Activated naive CD8-positive, alpha-beta T cell treated with anti-CD3 and anti-CD28 coated beads for 36 hours (primary cell): ENCODE data around the gene TMED10. TPM values are rescaled to one million over a fixed set of nuclear protein-coding genes. Genes with fewer than 3 reads are reported as not detected.
A peak's percentile ranks its signal among the peaks of the same experiment; 100 is the strongest.

Experiments used
- DNase-seq: peaks from one replicate; pipeline ENCODE4 v3.0.0; 2021
- H3K27ac Mint-ChIP-seq: one replicate; pipeline ENCODE4 v1.8.0; 2022; ENCODE audit warnings: mild to moderate bottlenecking, moderate library complexity, mixed read lengths
- H3K27me3 Mint-ChIP-seq: one replicate; pipeline ENCODE4 v1.8.0; 2022; ENCODE audit warnings: mild to moderate bottlenecking, mixed read lengths
- H3K36me3 Mint-ChIP-seq: one replicate; pipeline ENCODE4 v1.8.0; 2021; ENCODE audit warnings: mild to moderate bottlenecking, mixed read lengths
- H3K4me1 Mint-ChIP-seq: one replicate; pipeline ENCODE4 v1.8.0; 2021; ENCODE audit warnings: mixed read lengths
- H3K4me3 Mint-ChIP-seq: one replicate; pipeline ENCODE4 v1.8.0; 2022; ENCODE audit warnings: mild to moderate bottlenecking, moderate library complexity, mixed read lengths
- H3K9me3 Mint-ChIP-seq: one replicate; pipeline ENCODE4 v1.8.0; 2022; ENCODE audit warnings: mixed read lengths
- total RNA-seq, 2 experiments: library from RNA; stranded (reverse); gene quantifications; one replicate each; pipeline ENCODE4 v1.2.3, GENCODE V29; 2021

Gene TMED10
- total RNA-seq, 2 experiments from 2014 or later = 160 to 169 TPM

- H3K4me1 Mint-ChIP-seq = peaks cover 15% of the 10 kb centered on the region
- peaks cover 27% of the 10 kb centered on the region for H3K36me3 Mint-ChIP-seq
- H3K27ac Mint-ChIP-seq = no peak overlapping the region
- H3K27me3 Mint-ChIP-seq = no peaks in the 10 kb centered on the region
- H3K4me3 Mint-ChIP-seq = no peak overlapping the region
- no peak for DNase-seq
- no peaks in the 10 kb centered on the region for H3K9me3 Mint-ChIP-seq
Observed at GRCh38 chr14:75109877-75110276, 66.5 kb downstream of the TMED10 start.

DNA sequence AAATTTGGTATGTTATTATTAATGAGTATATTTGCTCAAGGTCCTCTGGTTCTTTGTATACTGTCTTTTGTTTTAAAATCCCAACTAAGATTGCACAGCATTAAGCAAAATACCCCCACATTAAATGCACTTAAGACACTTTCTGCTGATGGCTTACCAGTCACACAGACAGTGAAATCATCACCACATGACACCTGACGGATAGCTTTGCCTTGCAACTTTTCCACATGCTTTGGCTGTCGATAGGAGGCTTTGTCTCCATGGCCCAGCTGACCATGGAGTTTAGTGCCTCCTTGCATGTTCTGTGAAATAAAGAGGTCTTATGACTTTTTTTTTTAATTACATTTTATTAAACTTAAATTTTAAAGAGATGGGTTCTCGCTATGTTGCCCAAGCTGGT is 69.2 kb downstream of the TMED10 start:
- peaks cover 22% of the 10 kb centered on the region for H3K36me3 Mint-ChIP-seq
- H3K4me3 Mint-ChIP-seq = no peak overlapping the region
- no peaks in the 10 kb centered on the region for H3K27me3 Mint-ChIP-seq
- H3K9me3 Mint-ChIP-seq = no peaks in the 10 kb centered on the region
- peaks cover 4% of the 10 kb centered on the region for H3K4me1 Mint-ChIP-seq
- DNase-seq = no peak
- no peak overlapping the region for H3K27ac Mint-ChIP-seq

GRCh38 chr14:75101491-75101890 is 74.9 kb downstream of the TMED10 start:
- Mint-ChIP-seq H3K27me3 (no peaks in the 10 kb centered on the region), H3K36me3 (peaks cover 21% of the 10 kb centered on the region), H3K9me3 (no peaks in the 10 kb centered on the region), H3K27ac (no peak overlapping the region), H3K4me1 (no peaks in the 10 kb centered on the region), H3K4me3 (no peak overlapping the region)
- no peak for DNase-seq

- peaks cover 27% of the 10 kb centered on the region for H3K36me3 Mint-ChIP-seq
Observed at GRCh38 chr14:75098682-75099081, 77.7 kb downstream of the TMED10 start.

DNA sequence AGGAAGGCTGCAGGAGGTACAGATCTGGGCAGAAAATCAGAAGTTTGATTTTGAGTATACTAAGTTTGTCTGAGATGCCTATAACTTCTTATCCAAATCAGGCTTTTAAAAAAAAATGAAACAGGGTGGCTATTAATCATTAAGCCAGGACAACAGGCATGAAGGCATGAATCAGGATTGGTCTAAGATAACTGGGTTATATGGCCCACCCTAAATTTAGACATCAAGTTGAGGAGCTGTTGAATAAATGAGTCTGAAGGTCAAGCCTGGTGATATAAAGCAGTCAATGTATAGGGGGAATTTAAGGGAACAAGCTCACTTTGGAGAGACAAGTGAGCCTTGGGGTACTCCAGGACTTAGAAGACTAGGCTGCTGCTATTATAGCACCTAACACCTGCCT is 78.2 kb downstream of the TMED10 start:
- Mint-ChIP-seq H3K27me3 (no peaks in the 10 kb centered on the region), H3K9me3 (no peaks in the 10 kb centered on the region), H3K36me3 (peaks cover 27% of the 10 kb centered on the region), H3K4me3 (no peak overlapping the region), H3K27ac (no peak overlapping the region), H3K4me1 (no peaks in the 10 kb centered on the region)
- DNase-seq = no peak

More at GRCh38 chr14:75098682-75099081, 77.7 kb downstream of the TMED10 start:
- H3K27ac Mint-ChIP-seq = no peak overlapping the region
- no peaks in the 10 kb centered on the region for H3K27me3 Mint-ChIP-seq
- no peak for DNase-seq
- H3K4me3 Mint-ChIP-seq = no peak overlapping the region
- H3K4me1 Mint-ChIP-seq = no peaks in the 10 kb centered on the region
- no peaks in the 10 kb centered on the region for H3K9me3 Mint-ChIP-seq

GRCh38 chr14:75096959-75097358 is 79.5 kb downstream of the TMED10 start:
- DNase-seq = no peak
- Mint-ChIP-seq H3K9me3 (no peaks in the 10 kb centered on the region), H3K27ac (no peak overlapping the region), H3K4me3 (no peak overlapping the region), H3K4me1 (no peaks in the 10 kb centered on the region), H3K27me3 (no peaks in the 10 kb centered on the region), H3K36me3 (peaks cover 23% of the 10 kb centered on the region)

GRCh38 chr14:75095690-75096089 is 80.7 kb downstream of the TMED10 start:
- no peaks in the 10 kb centered on the region for H3K4me1 Mint-ChIP-seq
- peaks cover 20% of the 10 kb centered on the region for H3K36me3 Mint-ChIP-seq
- no peak overlapping the region for H3K27ac Mint-ChIP-seq
- no peaks in the 10 kb centered on the region for H3K27me3 Mint-ChIP-seq
- no peaks in the 10 kb centered on the region for H3K9me3 Mint-ChIP-seq
- no peak overlapping the region for H3K4me3 Mint-ChIP-seq
- DNase-seq = no peak

DNA sequence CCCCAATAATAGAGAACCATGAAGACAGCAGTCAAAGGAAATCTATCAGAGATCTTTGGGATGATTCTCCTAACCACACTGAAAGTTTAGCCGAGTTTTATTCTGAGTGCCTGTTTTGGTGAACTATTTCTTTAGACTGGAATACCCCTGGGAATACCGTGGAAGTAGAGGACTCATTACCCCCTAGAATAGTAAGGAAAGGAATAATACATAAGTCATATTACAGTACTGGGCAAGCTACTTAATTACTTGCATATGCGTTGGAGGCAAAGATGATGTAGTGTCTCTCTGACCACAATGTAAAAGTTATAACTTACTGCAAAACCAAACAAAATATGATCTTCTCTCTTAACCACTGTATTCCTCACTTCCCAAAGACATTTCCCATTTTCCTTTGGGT is 81.5 kb downstream of the TMED10 start:
- DNase-seq = no peak
- Mint-ChIP-seq H3K9me3 (no peaks in the 10 kb centered on the region), H3K27me3 (no peaks in the 10 kb centered on the region), H3K36me3 (peaks cover 20% of the 10 kb centered on the region), H3K27ac (no peak overlapping the region), H3K4me1 (no peaks in the 10 kb centered on the region), H3K4me3 (no peak overlapping the region)

- Mint-ChIP-seq H3K36me3 (peaks cover 13% of the 10 kb centered on the region), H3K9me3 (no peaks in the 10 kb centered on the region), H3K4me3 (no peak overlapping the region), H3K4me1 (no peaks in the 10 kb centered on the region), H3K27me3 (no peaks in the 10 kb centered on the region), H3K27ac (no peak overlapping the region)
- DNase-seq = no peak
Observed at GRCh38 chr14:75092698-75093097, 83.7 kb downstream of the TMED10 start.

GRCh38 chr14:75091251-75091650 is 85.2 kb downstream of the TMED10 start:
- Mint-ChIP-seq H3K9me3 (no peaks in the 10 kb centered on the region), H3K27ac (no peak overlapping the region), H3K4me3 (no peak overlapping the region), H3K27me3 (no peaks in the 10 kb centered on the region), H3K4me1 (no peaks in the 10 kb centered on the region), H3K36me3 (peaks cover 16% of the 10 kb centered on the region)
- no peak for DNase-seq

GRCh38 chr14:75090353-75090752 is 86.1 kb downstream of the TMED10 start:
- H3K36me3 Mint-ChIP-seq = peaks cover 10% of the 10 kb centered on the region
- no peak for DNase-seq

DNA sequence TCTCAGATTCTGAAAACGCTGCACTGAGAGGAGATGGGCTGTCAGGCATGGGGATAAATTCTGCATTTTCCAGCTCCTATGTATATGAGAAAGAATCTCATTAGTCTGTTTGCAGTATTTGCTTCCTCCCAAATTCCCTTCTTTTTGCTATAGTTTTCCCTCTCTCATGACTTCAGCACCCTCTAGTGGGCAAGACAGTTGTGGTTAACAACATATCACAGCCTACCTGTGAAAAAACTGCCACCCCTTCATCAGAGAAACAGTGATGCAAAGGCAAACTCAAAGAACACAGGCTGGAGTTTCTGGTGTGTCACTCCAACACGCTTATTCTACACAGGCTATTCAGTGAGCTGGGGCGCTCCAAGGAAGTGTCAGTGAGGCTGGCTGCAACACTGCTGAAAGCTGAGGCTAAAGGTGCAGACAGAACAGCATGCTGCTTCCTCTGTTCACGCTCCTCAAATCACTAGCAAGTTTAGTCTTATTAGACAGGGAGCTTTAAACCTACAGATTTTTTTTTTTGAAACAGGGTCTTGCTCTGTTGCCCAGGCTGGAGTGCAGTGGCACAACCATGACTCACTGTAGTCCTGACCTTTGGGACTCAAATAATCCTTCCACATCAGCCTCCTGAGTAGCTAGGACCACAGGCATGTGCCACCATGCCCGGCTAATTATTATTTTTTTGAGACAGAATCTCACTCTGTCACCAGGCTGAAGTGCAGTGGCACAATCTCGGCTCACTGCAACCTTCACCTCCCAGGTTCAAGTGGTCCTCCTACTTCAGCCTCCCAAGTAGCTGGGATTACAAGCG is 87.6 kb downstream of the TMED10 start:
- Mint-ChIP-seq H3K4me3 (no peak overlapping the region), H3K36me3 (peaks cover 5% of the 10 kb centered on the region), H3K27ac (no peak overlapping the region), H3K27me3 (no peaks in the 10 kb centered on the region), H3K4me1 (peaks cover under 1% of the 10 kb centered on the region), H3K9me3 (no peaks in the 10 kb centered on the region)
- DNase-seq = peak; percentile 7

More at GRCh38 chr14:75090353-75090752, 86.1 kb downstream of the TMED10 start:
- H3K4me3 Mint-ChIP-seq = no peak overlapping the region
- H3K27me3 Mint-ChIP-seq = no peaks in the 10 kb centered on the region
- no peak overlapping the region for H3K27ac Mint-ChIP-seq
- no peaks in the 10 kb centered on the region for H3K9me3 Mint-ChIP-seq
- no peaks in the 10 kb centered on the region for H3K4me1 Mint-ChIP-seq

- no peak overlapping the region for H3K4me3 Mint-ChIP-seq
- H3K9me3 Mint-ChIP-seq = no peaks in the 10 kb centered on the region
- H3K4me1 Mint-ChIP-seq = peaks cover 5% of the 10 kb centered on the region
- no peak for DNase-seq
- no peak overlapping the region for H3K27ac Mint-ChIP-seq
- H3K36me3 Mint-ChIP-seq = peaks cover 5% of the 10 kb centered on the region
- no peaks in the 10 kb centered on the region for H3K27me3 Mint-ChIP-seq
Observed at GRCh38 chr14:75088153-75088552, 88.3 kb downstream of the TMED10 start.

DNA sequence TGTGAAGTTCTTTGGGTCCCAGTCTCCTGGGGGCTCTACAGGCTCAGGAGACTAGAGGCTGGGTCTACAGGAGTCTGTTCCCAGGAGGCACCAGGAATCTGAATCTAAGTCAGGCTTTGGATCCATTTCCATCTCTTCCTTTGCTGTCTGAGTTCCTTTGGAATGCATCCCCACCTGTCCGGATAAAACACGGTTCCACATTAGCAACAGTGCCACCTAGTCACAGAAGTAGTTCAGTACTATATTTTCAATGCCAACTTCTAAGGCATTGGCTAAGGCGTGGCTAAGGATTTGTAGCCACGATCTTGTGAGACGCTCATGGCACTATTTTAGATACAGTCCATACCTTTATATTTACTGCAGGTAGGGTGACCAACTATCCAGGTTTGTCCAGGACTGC is 91.9 kb downstream of the TMED10 start:
- H3K27ac Mint-ChIP-seq = no peak overlapping the region
- H3K4me3 Mint-ChIP-seq = no peak overlapping the region
- H3K36me3 Mint-ChIP-seq = peaks cover 15% of the 10 kb centered on the region
- H3K27me3 Mint-ChIP-seq = no peaks in the 10 kb centered on the region
- H3K9me3 Mint-ChIP-seq = no peaks in the 10 kb centered on the region
- peaks cover 7% of the 10 kb centered on the region for H3K4me1 Mint-ChIP-seq
- DNase-seq = no peak

DNA sequence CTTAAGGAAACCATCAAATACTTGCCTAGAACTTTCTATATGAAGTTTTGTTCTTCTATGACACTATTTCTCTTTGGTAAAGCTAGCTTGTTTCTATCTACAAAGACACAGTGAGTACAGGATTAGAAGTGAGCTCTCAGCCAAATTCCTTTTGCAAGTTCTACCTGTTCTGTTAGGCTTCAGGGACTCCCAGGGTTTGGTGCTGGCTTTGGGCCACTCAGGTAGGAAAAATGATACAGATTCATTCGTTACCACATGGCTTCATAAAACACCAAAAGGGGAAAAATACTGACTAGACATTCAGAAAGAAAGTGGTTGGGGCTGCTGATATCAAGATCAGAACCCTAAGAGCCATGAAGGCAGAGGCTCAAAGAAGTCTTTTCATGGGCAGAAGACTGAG is 93.1 kb downstream of the TMED10 start:
- H3K4me3 Mint-ChIP-seq = no peak overlapping the region
- no peak for DNase-seq
- peaks cover 15% of the 10 kb centered on the region for H3K36me3 Mint-ChIP-seq
- H3K9me3 Mint-ChIP-seq = no peaks in the 10 kb centered on the region
- H3K27me3 Mint-ChIP-seq = no peaks in the 10 kb centered on the region
- peaks cover 7% of the 10 kb centered on the region for H3K4me1 Mint-ChIP-seq
- peak overlapping the region; percentile 32 for H3K27ac Mint-ChIP-seq

GRCh38 chr14:75081660-75082229 is 94.7 kb downstream of the TMED10 start:
- Mint-ChIP-seq H3K27me3 (no peaks in the 10 kb centered on the region), H3K36me3 (peaks cover 11% of the 10 kb centered on the region), H3K4me3 (no peak overlapping the region), H3K4me1 (peaks cover 11% of the 10 kb centered on the region), H3K27ac (no peak overlapping the region), H3K9me3 (no peaks in the 10 kb centered on the region)
- no peak for DNase-seq
